Amniotic stem cell (primary cell): ENCODE data around the gene PSAP.
"Not testable (repeated sequence)": the region's sequence is repeated elsewhere in the genome, so short reads cannot be mapped to it uniquely, and the experiment has no call there.

Experiments used
- DNase-seq: peaks from one replicate; lab custom pipeline; 2025; lab: John Stamatoyannopoulos, UW

The PSAP gene

DNA sequence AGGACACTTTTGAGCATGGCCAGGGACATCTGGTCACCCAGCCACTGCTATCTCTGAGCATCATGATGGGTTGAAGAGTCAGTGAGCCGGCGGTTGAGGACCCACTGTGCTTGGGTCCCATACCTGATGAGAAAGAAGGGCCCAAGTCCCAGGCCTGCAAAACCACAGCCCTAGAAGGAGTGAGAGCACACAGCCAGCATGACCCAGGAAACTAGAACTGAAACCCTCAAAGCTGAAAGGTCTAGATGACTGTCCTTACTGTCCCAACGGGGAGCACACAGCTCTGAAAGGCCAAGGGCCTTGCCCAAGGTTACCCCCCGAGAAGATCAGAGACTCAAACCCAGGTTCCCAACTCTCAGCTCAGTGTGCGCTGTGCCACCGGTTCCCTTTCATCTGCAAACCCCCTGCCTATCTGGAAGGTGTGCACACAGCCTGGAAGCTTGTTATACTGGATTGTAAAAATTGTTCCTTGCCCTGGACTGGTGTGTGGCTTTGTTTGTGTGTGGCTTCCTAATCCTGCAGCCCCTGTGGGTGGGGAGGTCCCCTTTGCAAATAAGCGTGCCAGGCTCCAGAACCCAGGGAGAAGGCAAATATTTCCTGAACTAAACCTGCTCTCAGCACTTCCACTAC is 22.6 kb upstream of the PSAP start:
- no peak for DNase-seq

DNA sequence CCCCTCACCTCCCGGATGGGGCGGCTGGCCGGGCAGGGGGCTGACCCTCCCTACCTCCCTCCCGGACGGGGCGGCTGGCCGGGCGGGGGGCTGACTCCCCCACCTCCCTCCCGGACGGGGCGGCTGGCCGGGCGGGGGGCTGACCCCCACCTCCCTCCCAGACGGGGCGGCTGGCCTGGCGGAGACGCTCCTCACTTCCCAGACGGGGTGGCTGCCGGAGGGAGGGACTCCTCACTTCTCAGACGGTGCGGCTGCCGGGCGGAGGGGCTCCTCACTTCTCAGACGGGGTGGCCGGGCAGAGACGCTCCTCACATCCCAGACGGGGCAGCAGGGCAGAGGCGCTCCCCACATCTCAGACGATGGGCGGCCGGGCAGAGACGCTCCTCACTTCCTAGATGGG is 18.6 kb upstream of the PSAP start:
- not testable (repeated sequence) for DNase-seq

DNA sequence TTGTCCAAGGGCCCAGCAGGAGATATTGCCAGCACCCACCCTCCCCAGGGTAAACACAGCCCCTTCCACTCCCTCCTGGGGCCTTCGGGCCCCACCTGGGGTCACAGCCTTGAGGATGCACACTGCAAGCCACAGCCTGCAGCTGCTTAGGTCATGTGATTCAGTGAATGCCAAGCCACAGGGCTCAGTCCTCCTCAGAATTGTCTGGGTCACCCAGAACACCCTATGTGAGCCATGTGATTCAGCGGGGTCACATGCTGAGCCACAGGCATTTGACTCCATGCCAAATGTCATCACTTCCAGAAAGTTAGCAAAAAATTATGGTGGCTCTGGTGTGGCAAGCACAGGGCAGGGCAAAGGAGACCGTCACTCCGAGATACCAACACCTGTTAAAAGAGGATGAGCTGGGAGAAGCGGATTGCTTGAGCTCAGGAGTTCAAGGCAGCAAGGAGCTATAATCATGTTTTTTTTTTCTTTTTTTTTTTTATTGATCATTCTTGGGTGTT is 17.2 kb upstream of the PSAP start:
- no peak for DNase-seq

DNA sequence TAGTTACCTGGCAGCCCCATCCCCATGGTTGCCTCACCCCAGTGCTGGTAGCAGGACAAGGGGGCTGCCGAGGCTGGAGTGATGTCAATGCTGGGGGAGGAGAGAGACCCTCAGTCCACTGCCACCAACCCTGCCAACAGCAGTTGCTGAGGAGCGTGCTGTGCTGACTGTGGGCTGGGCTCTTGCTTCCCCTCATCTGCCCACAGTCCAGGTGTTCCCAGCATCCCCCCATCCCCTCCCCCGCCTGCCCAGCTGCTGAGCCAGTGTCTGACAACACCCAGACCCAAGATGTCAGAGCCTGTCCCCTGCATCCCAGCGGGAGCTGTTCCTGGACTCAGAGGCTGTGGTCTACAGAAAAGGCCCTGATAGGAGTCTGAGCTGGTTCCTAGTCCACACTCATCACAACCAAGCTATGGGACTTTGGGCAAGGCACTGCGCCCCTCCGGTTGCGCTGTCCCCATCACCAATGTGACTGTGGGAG is 14.6 kb upstream of the PSAP start:
- no peak for DNase-seq

DNA sequence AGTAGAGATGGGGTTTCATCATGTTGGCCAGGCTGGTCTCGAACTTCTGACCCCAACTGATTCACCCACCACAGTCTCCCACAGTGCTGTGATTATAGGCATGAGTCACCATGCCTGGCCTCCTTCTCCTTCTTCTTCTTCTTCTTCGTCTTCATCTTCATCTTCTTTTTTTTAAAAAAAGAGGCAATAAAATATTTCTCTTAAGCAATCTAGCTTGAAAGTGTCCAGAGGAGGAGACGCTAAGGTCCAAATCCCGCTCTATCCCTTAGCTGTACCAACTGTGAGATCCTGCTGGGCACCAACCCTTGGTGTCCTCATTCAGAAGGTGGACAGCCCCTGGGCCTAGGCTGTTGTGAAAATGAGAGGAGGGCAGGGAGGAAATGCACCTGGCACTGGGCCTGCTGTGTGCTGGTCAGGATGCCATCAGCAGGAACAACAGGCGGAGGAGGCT is 13.9 kb upstream of the PSAP start:
- DNase-seq, result no peak

DNA sequence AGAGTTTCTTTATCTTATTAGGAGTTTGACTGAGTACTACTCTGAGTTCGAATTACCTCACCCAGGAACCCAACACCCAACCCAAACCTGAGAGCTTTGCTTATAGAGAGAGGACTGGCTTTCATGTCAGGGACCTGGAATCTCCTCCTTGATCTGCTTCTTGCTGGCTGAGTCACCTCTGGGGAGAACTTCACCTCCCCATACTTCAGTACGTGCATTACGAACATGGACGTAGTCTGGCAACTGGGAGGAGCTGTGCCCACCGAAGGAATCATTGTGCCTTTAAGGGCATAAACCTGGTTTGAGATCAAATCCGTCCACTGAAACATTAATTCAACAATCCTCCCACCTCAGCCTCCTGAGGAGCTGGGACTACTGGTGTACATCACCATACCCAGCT is 12.2 kb upstream of the PSAP start:
- no peak for DNase-seq

DNA sequence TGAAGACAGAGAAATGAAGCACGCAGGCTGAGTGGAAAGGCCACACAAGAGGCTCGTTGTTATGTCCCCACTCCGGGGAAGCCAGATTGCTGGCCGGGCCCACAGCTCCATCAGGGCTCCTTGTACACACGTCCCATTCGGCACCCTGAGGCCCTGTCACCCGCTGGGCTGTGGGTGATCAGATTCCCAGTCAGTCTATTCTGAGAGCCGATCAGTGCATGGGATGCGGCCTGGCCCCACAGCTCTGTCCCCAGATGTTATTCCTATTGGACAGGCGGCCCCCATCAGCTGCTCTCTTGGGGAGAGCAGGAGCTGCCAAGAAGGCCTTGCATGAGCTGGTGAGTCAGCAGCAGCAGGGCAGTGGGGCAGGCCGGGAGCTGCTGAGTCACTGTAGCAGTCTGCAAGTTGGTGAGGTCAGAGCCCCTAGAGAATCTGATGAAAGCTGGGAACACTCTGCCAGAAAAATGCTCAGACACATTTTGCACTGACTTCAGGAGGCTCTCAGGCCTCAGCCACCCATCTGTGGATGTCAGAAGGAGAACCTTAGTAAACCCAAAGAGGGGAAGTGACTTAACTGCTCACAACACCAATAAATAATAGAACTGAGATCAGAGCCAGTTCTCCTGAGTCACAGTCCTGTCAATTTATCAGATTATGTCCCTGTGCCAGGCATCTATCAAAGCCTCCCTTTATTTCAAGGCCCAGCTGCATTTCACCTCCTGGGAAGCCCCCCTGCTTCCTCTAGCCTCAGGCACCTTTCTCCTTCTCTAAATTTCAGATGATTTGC is 9.4 kb upstream of the PSAP start:
- peak; percentile 98 for DNase-seq

DNA sequence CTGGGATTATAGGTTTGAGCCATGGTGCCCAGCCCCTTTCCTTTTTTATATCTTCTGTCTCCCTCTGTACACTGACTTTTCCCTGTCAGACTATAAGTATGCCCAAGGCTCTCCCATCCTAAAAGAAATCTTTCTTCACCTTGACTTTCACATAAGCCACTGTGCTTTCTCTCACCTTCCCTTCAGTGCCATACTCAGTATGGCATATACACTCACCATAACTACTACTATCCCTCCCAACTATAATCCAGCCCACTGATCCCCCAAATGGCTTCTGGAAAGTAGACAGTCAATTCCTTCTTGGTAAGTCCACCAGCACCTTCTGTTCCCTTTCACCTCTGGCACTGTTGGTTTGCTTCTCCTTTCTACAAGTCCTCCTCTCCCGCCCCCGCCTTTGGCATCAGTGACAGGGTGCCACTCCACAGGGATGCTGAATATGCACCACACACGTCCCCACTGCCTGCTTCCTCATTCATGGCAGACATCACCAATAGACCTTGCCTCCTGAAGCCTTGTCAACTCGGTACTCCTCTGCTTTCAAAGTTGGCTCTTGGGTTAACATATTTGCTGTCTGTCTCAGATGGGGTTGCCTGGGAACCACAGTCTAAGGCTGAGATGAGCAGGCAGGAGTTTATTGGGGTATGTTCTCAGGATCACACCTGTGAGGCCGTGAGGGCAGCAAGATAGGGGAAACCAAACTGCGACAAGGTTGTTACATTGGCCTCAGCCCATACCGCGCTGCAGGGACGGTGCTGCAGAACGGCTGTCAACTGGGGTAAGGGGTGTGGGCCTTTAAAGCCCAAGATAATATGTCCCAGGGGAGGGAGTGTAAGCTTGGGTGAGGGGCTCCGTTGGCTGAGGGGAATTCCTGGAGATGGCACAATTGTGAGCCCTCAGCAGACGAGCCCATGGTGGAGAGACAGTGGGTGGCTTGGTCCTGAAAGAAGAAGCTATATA is 7.2 kb upstream of the PSAP start:
- DNase-seq, result no peak

DNA sequence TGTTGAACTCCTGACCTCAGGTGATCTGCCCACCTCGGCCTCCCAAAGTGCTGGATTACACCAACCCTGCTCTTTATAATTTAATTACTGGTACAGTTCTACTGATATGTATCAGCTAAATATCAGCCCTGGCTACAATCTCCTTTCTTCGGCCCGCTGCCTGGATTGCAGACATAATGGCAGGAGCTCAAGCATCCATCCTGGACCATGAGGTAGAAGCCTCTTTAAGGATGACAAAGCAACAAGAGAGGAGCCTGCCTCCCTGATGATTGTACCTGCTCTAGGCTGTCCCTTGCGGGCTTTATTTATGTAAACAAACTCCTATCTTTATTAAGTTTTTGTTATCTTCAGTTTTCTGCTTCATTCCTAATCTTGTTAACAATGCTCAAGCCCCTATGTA is 5.6 kb upstream of the PSAP start:
- DNase-seq, result no peak

DNA sequence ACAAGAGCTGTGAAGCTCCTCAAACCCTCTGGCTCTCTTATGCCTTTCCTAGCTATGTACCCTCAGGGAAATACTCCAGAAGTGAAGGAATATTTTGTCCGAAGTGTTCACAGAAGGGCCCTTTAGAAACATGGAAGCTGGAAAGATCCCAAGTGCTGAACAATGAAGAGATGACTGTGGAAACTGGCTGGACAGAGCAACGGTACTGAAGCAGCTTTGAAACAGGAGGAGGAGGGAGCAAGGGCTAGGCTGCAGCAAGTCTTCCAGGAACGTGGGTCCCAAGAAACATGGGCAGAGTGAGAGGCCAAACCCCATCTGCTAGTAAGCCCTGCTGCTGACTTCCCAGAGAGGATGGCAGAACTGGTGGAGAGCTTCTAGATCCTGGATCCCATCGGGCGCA is 3.0 kb upstream of the PSAP start:
- no peak for DNase-seq

DNA sequence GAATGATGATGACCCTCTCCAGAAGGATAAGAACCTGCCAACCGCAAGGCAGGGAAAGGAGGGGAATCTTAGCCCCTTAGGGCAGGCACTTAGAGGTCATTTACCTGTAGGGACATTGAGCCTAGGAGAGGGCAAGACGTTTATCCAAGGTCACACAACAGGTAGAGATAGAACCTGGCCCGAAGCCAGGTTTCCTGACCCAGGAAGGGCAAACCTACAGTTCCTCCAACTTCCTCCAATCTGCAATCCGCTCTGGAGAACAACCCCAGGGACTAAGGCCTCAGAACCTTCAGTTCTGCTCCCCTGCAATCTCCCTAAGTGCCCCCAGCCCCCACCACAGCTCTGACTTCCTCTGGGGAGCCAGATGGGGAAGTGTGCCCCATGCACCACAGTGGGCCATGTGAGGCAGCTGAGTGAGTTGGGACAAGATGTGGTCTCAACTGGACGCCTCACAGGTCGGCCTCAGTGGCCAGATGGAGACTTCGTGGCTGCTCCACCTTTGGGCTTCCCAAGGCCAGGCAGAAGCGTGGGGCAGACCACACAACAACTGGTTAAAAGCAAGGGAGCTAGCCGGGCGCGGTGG is 1.4 kb upstream of the PSAP start:
- DNase-seq, result no peak

DNA sequence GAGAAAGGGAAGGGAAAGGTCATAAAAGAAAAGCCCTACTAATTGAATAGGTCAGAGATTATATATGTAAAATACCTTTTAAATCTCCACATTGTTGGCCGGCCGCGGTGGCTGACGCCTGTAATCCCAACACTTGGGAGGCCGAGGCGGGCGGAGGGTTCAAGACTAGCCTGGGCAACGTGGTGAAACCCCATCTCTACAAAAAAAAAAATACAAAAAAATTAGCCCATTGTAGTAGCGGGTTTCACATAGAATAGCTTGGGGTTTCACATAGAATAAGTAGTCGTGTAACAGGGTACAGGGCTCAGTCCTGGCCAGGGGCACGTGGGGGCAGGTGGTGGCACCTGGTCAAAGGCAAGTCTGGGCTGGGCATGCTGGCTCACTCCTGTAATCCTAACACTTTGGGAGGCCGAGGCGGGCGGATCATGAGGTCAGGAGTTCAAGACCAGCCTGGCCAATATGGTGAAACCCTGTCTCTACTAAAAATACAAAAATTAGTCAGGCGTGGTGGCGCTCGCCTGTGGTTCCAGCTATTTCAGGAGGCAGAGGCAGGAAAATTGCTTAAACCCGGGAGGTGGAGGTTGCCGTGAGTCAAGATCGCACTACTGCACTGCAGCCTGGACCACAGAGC is 529 bp upstream of the PSAP start:
- DNase-seq, result not testable (repeated sequence)

DNA sequence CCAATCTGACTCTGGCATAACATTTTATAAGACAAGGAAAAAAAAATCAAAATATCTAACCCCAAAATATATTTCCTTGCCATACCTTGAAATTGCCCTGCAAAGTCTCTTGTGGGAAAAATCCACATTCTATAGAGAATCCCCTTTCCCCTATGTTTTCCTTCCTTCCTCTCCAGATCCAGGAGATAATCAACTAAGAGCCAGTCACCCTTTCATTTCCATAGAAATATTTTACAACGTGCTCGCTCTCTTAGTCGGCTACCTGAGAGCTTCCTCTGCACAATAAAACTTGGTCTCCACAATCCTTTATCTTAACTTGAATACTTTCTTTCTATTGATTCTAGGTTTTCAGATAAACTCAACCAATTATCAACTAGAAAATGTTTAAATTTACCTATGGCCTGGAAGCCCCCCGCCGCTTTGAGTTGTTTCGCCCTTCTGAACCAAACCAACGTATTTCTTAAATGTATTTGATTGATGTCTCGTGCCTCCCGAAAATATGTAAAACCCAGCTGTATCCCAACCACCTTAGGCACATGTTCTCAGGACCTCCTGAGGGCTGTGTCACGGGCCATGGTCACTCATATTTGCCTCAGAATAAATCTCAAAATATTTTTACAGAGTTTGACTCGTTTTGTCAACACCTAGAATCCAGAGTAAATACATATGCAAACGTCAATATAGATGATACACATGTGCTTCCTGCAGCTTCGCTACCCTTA is 869 bp downstream of the PSAP start:
- no peak for DNase-seq

DNA sequence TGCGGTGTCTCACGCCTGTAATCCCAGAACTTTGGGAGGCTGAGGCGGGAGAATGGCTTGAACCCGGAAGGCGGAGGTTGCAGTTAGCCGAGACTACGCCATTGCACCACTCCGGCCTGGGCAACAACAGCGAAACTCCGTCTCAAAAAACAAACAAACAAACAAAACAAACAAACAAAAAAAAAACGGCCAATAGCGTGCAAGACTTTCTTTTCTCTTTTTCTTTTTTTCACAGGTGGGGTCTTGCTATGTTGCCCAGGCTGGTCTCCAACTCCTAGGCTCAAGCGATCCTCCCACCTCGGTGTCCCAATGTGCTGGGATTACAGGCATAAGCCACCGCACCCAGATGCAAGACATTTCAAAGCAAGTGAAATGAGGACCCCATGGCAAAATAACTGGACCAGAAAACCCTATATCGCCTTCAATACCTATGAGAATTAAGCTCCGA is 1.6 kb downstream of the PSAP start:
- no peak for DNase-seq

DNA sequence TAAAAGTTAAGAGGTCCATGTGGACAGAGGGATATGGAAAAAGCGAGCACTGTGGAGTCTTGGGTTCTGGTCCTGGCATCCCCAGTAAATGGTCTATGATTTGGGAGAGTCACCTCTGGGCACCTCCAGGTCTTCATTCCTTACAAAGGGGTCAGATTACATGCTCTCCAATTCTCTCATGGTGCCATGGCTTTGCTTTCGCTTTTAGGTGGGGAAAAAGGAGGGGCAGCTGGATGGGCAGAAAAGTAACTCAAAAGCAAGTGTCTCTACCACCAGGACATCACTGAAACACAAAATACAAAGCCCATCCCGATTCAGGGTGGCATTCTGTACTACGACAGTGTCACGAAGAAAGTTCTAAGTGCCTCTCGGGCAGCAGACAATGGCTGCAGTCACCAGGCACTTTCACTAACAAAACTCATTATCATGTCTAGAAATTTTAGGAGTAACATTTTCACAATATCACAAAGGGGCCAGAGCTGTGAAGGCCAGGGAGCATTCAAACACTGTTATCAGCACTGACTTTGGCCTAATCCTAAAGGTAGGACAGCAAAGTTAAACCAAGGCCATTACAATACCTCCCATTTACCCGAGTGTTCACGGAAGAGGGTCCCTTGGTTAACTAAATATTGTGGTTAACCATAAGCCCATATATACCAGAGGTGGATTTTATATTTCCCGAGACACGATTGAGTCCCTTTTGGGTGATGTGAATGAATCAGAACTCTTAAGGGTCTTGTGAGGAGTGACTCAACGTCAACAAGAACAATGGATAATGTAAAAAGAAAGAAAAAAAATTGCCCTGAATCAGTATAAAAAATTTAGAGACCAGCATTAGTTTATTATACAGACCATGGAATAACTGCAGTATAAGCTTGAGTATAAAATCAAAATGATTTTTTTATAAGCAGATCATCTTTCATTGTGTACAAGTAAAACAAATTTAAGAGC is 2.5 kb downstream of the PSAP start:
- DNase-seq, result no peak

DNA sequence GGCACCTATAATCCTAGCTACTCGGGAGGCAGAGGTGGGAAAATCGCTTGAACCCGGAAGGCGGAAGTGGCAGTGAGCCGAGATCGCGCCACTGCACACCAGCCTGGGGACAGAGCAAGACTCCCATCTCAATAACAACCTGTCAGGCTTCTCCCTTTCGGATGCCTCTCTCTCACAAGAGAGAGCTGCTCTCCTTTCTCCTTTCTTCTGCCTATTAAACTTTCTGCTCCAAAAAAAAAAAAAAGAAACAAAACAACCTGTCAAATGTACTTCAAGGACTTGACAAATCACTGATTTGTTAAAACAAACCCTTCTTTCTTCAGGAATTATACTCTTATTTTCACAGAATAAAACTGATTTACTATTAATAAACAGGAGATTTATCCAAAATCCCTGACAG is 3.6 kb downstream of the PSAP start:
- no peak for DNase-seq

DNA sequence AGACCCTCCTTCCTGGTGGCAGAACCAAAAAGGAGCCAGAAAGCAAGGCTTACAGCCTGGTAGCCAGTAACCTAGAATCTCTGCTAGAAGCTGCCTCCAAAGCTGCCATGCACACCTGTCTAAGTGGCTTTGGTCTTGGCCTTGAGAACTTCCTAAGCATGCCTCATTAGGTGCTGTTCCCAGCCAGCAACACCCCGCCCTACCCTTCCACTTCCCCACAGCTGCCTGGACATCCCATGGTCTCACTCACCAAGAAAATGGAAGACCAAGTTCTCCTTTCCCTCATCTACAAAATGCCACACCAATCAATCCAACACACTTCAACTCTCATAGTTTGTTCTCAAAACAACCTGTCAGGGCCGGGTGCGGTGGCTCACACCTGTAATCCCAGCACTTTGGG is 4.2 kb downstream of the PSAP start:
- no peak for DNase-seq

DNA sequence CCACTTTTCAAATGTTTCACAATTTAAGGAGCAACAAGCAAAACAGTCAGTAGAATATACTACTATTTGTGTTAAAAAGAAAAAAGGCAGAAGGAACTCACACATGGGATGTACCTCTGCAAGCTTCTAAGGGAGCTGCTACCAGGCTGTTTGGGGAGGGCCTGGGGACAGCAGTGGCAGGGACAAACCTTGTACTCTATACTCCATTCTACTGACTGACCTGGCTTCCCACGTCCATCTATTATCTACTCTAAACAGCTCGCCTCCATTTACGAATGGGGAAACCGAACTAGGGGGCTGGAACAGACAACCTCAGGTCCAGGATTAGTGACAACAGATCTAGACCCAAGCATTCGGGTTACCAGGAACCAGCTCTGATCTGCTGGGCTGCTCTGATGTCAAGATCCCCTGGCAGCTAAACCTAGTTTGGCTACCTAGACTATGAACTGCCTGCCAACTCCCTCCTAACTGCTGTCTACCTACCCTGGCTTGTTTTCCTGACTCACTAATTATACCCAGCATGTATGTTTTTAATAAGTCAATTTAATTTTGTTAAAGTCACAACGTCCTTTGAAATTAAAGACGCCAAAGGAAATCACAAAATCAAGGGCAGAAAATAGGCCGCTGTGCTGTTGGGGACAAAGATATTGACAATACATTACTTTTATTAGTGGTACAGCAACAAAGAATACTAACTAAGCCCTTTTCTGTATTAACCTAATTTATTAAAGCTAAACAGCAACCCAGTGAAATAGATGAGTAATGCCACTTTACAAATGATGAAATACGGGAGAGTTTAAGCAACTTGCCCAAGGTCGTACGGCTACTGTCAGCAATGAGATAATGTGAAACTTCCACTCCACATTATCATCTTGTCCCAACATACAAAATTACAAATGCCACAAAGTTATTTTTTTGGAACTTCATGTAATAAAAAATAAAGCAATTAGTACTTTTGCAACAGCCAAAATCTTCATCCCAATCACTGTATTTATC is 5.3 kb downstream of the PSAP start:
- DNase-seq, result no peak
